Colonic mucosa (tissue), 4 donors: ENCODE measurements around the gene STK17B. TPM values are rescaled to one million over a fixed set of nuclear protein-coding genes. Genes with fewer than 3 reads are reported as not detected.

ENCODE experiments used
- DNase-seq: peaks from one replicate; pipeline ENCODE4 v3.0.0-alpha.2; 2020
- H3K27ac ChIP-seq: fragments of 200-600 bp; one replicate; pipeline ENCODE4 v1.8.0; 2021
- H3K27me3 ChIP-seq: fragments of 200-600 bp; one replicate; pipeline ENCODE4 v1.8.0; 2021
- H3K36me3 ChIP-seq: fragments of 200-600 bp; one replicate; pipeline ENCODE4 v1.8.0; 2021
- H3K4me1 ChIP-seq: fragments of 200-600 bp; one replicate; pipeline ENCODE4 v1.8.0; 2021; ENCODE audit warnings: mild to moderate bottlenecking
- H3K4me3 ChIP-seq: fragments of 200-600 bp; one replicate; pipeline ENCODE4 v1.8.0; 2021
- H3K9ac ChIP-seq, 2 donors: one replicate each; pipeline ENCODE4 v1.7.0; 2013; ENCODE audit warnings: control low read depth in 2 of 2, low read depth in 2 of 2, low read length in 2 of 2
- H3K9me3 ChIP-seq: fragments of 200-600 bp; one replicate; pipeline ENCODE4 v1.8.0; 2021
- intact Hi-C: fragments of 100-400 bp; cut with DNase I; formaldehyde crosslinking; loops from one replicate; pipeline ENCODE4 v1.14.1; 2022
- total RNA-seq, 2 donors: library from RNA; stranded (reverse); fragmentation: NEBNext Ultra II Directional in 1 of 2; extraction: Animal tissue kit (Norgen Biotek cat#: 25700) in 1 of 2; gene quantifications; one replicate each; pipeline ENCODE4 v1.2.1, GENCODE V29; 2021
- TF ChIP-seq, protein P1 (sequence below): fragments of 200-600 bp; IDR thresholded peaks from one replicate; pipeline ENCODE4 v1.8.0; 2022; ENCODE audit warnings: antibody characterized with exemption, mild to moderate bottlenecking
- donor health status: healthy.
- donor health status: DM: no; HTN: no; CAD: no.
- donor health status: DM: no; HTN: no; CAD: no.

STK17B gene
- total RNA-seq, 2 donors from 2014 or later = 13.9 to 40.5 TPM

- TF ChIP-seq, protein P1, sequence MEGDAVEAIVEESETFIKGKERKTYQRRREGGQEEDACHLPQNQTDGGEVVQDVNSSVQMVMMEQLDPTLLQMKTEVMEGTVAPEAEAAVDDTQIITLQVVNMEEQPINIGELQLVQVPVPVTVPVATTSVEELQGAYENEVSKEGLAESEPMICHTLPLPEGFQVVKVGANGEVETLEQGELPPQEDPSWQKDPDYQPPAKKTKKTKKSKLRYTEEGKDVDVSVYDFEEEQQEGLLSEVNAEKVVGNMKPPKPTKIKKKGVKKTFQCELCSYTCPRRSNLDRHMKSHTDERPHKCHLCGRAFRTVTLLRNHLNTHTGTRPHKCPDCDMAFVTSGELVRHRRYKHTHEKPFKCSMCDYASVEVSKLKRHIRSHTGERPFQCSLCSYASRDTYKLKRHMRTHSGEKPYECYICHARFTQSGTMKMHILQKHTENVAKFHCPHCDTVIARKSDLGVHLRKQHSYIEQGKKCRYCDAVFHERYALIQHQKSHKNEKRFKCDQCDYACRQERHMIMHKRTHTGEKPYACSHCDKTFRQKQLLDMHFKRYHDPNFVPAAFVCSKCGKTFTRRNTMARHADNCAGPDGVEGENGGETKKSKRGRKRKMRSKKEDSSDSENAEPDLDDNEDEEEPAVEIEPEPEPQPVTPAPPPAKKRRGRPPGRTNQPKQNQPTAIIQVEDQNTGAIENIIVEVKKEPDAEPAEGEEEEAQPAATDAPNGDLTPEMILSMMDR = no peak
- H3K9ac ChIP-seq = no peak overlapping the region
- H3K36me3 ChIP-seq = no peaks in the 10 kb centered on the region
- H3K4me1 ChIP-seq = no peaks in the 10 kb centered on the region
- H3K4me3 ChIP-seq = no peak overlapping the region
- H3K27ac ChIP-seq = peak overlapping the region; percentile 47
- intact Hi-C loops = no loop called here
- no peaks in the 10 kb centered on the region for H3K27me3 ChIP-seq
- no peaks in the 10 kb centered on the region for H3K9me3 ChIP-seq
- DNase-seq = no peak
Measured at GRCh38 chr2:196183528-196184231, 12.3 kb upstream of the STK17B start.

DNA sequence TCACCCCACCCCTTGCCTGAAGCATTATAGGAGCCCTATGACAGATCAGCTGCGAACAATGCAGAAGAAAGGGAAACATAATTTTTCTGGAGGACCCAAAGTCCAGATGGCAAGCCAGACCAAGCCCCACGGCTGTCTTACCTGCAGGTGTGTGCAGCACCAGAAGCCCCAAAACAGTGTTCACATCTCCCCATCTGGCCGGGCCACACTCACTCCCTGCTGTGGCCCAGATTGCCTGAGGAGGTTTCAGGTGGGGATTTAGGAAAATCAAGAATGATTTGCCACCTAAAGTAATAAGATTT lies 11.7 kb upstream of the STK17B start:
- Histone ChIP-seq H3K27ac (peak overlapping the region; percentile 47), H3K4me1 (no peaks in the 10 kb centered on the region), H3K36me3 (no peaks in the 10 kb centered on the region), H3K4me3 (no peak overlapping the region), H3K9ac (no peak overlapping the region), H3K27me3 (no peaks in the 10 kb centered on the region), H3K9me3 (no peaks in the 10 kb centered on the region)
- TF ChIP-seq, protein P1 = no peak
- intact Hi-C loops = no loop called here
- no peak for DNase-seq

DNA sequence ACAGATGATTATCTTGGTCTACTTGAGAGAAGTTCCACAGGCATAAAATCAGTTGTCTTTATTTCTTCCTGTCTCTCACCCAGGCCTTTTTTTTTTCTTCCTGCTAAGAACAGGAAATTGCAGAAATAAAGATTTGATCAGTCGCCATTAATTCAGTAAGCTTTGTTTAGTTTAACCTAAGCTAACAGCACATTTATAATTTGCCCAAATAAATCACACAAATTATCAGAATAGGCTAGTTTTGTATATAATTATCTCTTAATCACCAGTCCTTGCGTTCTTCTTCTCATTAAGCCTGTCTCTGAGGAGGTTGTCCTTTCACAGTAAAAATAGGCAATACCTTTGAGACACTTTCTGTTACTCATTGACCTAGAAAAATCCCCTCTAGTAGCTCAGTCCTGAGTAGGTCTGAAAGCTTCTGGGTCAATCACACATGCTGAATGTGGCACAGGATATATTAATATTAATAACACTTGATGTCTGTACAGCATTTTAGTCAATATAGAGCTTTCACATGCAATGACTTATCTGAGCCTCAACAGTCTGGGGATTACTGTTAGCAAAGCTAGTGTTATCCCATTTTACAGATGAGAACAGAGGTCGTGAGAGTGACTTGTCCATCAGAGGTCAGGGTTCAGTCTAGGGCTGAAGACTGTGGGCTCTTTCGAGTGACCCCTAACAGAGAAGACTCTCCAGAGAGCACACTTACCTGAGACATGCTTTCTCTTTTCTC lies 11.2 kb upstream of the STK17B start:
- no peaks in the 10 kb centered on the region for H3K9me3 ChIP-seq
- H3K27me3 ChIP-seq = no peaks in the 10 kb centered on the region
- peak overlapping the region; percentile 47 for H3K27ac ChIP-seq
- H3K4me3 ChIP-seq = no peak overlapping the region
- no peak for DNase-seq
- TF ChIP-seq, protein P1 = no peak
- H3K9ac ChIP-seq = no peak overlapping the region
- intact Hi-C loops = no loop called here
- no peaks in the 10 kb centered on the region for H3K36me3 ChIP-seq
- no peaks in the 10 kb centered on the region for H3K4me1 ChIP-seq

DNA sequence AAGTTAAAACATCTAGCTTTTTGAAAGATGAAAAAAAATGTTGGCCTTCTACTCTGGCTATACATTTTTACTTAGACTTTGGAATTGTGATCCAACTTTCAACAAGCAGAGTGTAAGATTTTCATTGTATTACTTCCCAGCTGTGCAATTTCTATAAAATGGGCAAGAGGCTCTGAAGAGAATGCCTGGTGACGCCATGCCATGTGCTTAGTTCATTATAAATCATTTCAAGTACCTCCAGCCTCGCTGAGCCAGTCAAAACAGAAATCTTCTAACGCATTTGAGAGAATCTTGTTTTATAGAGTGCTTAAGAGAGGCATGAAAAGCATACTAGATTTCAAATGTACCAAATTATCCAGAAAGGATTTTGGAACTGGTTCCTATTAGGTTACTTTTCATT lies 10.1 kb upstream of the STK17B start:
- H3K36me3 ChIP-seq = no peaks in the 10 kb centered on the region
- no peak overlapping the region for H3K27ac ChIP-seq
- TF ChIP-seq, protein P1 = no peak
- H3K4me1 ChIP-seq = no peaks in the 10 kb centered on the region
- intact Hi-C loops = no loop called here
- H3K9ac ChIP-seq = no peak overlapping the region
- no peak overlapping the region for H3K4me3 ChIP-seq
- H3K27me3 ChIP-seq = no peaks in the 10 kb centered on the region
- no peak for DNase-seq
- H3K9me3 ChIP-seq = no peaks in the 10 kb centered on the region

DNA sequence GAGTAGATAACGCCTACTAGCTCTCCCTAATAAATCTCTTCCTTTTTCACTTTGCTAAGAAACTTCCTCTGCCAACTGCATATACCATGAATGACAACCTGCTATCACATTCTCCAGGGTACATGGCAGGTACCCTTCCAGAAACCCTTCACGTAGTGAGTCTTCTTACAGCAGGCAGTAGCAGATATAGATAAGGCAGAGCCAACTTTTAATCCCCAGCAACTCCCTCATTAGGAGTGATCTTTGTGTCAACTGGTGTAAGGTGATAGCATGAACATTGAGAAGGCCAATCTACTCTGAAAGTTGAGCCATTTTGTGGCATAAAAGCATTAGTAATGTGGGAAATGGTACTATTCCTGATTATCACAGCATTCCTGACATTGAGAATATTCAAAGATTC lies 5.7 kb upstream of the STK17B start:
- H3K27ac ChIP-seq = peak overlapping the region; percentile 46

More for the DNA sequence above, 5.7 kb upstream of the STK17B start:
- TF ChIP-seq, protein P1 = no peak
- no peak overlapping the region for H3K9ac ChIP-seq
- no peaks in the 10 kb centered on the region for H3K4me1 ChIP-seq
- H3K27me3 ChIP-seq = no peaks in the 10 kb centered on the region
- DNase-seq = no peak
- H3K4me3 ChIP-seq = no peak overlapping the region
- no peaks in the 10 kb centered on the region for H3K9me3 ChIP-seq
- intact Hi-C loops = loop anchor here (10.0 kb wide), 1 partner anchor 102 kb away; no protein-coding TSS in a partner anchor
- H3K36me3 ChIP-seq = no peaks in the 10 kb centered on the region
